Measurements from ENCODE around the gene LIX1L.
A peak's percentile ranks its signal among the peaks of the same experiment; 100 is the strongest.

LIX1L gene

DNA sequence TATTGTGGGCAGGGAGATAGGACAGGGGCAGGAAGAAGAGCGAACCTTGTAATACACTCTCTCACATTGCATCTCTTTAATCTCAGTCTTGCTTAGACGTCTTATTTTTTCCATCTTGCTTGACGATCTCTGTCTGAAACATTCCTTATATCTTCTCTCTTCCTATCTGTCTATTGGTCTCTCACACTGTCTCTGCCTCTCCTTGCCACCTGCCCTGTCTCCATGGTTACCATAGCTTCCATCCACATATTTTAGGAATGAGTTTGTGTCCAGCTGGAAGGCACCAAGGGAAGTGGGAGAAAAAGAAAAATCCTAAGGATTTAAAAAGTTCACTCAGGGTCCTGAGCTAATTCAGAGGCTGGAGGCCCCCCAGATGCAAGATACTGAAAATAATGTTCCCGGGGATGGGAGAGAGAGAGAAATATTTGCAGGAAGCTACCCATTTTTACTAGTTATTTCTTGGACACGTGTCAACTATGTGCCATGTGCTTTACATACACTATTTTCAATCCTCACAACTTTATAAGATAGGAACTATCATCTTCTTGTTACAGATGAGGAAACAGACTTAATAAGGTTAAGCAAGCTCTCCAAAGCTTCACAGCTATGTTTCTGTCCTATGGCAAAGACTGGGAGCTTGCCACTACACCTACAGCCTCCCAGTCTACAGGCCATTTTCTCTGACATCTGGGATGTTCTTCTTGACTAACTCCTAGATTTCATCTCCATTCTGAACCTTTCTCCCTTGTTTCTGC, 5.6 kb upstream of the LIX1L start:
- Histone ChIP-seq H3K9me3 (replicated peaks; ENCODE audit: insufficient read depth, low read length) (no peaks in the 10 kb centered on the region), H3K4me3 (ENCODE audit: low read length) (peak overlapping the region; percentile 76), H4K20me1 (ENCODE audit: insufficient read depth, low read length) (no peaks in the 10 kb centered on the region), H2AFZ (ENCODE audit: low read length) (no peak overlapping the region), H3K4me2 (ENCODE audit: low read depth, low read length) (peak overlapping the region; percentile 63), H3K9ac (ENCODE audit: low read length) (no peak overlapping the region), H3K9me2 (replicated peaks; ENCODE audit: insufficient read depth, low read length) (no peaks in the 10 kb centered on the region), H3K27me3 (replicated peaks; ENCODE audit: insufficient read depth, low read length) (peaks cover 53% of the 10 kb centered on the region), H3F3A (ENCODE audit: insufficient read depth, low read length) (peaks cover 12% of the 10 kb centered on the region; the same call in 1 of the 2 replicates), H3K36me3 (replicated peaks; ENCODE audit: insufficient read depth, low read length) (no peaks in the 10 kb centered on the region), H3K4me1 (ENCODE audit: low read length) (peaks cover 38% of the 10 kb centered on the region), H3K79me2 (ENCODE audit: low read length) (no peaks in the 10 kb centered on the region), H3K27ac (ENCODE audit: low read length) (no peak overlapping the region)
- TF ChIP-seq EZH2 (optimal IDR thresholded peaks at IDR 0.05; ENCODE audit: low read depth, low read length), result no peak
- no peak for TF ChIP-seq EZH2phosphoT487 (IDR thresholded peaks at IDR 0.05; ENCODE audit: low read length)
- TF ChIP-seq, protein P1, sequence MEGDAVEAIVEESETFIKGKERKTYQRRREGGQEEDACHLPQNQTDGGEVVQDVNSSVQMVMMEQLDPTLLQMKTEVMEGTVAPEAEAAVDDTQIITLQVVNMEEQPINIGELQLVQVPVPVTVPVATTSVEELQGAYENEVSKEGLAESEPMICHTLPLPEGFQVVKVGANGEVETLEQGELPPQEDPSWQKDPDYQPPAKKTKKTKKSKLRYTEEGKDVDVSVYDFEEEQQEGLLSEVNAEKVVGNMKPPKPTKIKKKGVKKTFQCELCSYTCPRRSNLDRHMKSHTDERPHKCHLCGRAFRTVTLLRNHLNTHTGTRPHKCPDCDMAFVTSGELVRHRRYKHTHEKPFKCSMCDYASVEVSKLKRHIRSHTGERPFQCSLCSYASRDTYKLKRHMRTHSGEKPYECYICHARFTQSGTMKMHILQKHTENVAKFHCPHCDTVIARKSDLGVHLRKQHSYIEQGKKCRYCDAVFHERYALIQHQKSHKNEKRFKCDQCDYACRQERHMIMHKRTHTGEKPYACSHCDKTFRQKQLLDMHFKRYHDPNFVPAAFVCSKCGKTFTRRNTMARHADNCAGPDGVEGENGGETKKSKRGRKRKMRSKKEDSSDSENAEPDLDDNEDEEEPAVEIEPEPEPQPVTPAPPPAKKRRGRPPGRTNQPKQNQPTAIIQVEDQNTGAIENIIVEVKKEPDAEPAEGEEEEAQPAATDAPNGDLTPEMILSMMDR (IDR thresholded peaks at IDR 0.05; ENCODE audit: low read length), result no peak
- no peak for DNase-seq

DNA sequence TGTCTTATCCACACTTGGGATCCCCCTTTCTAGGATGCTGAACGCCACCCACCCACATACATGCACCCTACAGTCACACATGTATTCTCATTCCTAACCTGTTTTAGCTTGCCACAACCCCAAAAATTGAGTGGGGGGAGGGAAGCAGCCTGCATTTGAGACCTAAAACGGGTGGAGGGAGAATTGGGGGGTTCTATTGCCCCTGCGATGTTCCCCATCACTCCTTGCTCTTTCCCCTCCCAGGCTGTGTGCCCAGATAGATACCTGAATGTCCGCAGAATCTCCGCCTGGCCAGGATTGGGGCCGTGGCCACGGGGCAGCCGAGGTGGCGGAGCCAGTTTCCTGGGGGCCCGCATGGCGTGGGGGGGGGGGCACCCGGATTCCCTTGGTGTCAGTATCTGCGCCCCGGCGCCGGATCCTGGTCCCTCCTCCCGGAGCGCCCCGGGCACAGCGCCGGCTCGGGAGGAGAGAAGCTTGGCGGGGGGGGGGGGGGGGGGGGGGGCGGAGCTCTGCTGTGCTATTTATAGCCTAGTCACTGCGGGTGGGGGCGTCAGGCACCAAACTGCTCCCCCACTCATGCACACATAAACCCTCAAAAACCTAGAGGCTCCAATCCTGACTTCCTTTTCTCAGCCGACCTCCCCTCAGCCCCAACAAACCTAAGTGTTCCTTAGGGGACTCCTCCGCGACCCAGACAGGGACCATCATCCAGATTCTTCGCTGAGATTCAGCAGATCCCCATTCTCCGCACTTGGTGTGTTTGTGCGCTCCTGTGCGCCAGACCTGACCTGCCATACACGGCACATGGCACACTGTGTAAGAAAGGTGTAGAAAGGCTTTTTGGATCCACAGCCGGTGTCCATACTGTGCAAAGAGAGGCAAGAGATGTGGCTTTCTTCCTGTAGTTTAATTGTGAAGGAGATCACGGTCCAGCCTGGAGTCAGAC, 4.6 kb upstream of the LIX1L start:
- Histone ChIP-seq H3K4me1 (ENCODE audit: low read length) (peaks cover 42% of the 10 kb centered on the region), H3K4me3 (ENCODE audit: low read length) (peak overlapping the region; percentile 56), H3K79me2 (ENCODE audit: low read length) (no peaks in the 10 kb centered on the region), H3K9me3 (replicated peaks; ENCODE audit: insufficient read depth, low read length) (no peaks in the 10 kb centered on the region), H4K20me1 (ENCODE audit: insufficient read depth, low read length) (no peaks in the 10 kb centered on the region), H3K9ac (ENCODE audit: low read length) (no peak overlapping the region), H3K27me3 (replicated peaks; ENCODE audit: insufficient read depth, low read length) (peaks cover 53% of the 10 kb centered on the region), H2AFZ (ENCODE audit: low read length) (peak overlapping the region; percentile 52; the same call in 1 of the 2 replicates), H3F3A (ENCODE audit: insufficient read depth, low read length) (peaks cover 12% of the 10 kb centered on the region; the same call in 1 of the 2 replicates), H3K9me2 (replicated peaks; ENCODE audit: insufficient read depth, low read length) (no peaks in the 10 kb centered on the region), H3K27ac (ENCODE audit: low read length) (no peak overlapping the region), H3K36me3 (replicated peaks; ENCODE audit: insufficient read depth, low read length) (no peaks in the 10 kb centered on the region), H3K4me2 (ENCODE audit: low read depth, low read length) (peak overlapping the region; percentile 88)
- TF ChIP-seq EZH2phosphoT487 (IDR thresholded peaks at IDR 0.05; ENCODE audit: low read length) (no peak), EZH2 (optimal IDR thresholded peaks at IDR 0.05; ENCODE audit: low read depth, low read length) (no peak)
- TF ChIP-seq, protein P1 (IDR thresholded peaks at IDR 0.05; ENCODE audit: low read length), result no peak
- DNase-seq, result no peak

DNA sequence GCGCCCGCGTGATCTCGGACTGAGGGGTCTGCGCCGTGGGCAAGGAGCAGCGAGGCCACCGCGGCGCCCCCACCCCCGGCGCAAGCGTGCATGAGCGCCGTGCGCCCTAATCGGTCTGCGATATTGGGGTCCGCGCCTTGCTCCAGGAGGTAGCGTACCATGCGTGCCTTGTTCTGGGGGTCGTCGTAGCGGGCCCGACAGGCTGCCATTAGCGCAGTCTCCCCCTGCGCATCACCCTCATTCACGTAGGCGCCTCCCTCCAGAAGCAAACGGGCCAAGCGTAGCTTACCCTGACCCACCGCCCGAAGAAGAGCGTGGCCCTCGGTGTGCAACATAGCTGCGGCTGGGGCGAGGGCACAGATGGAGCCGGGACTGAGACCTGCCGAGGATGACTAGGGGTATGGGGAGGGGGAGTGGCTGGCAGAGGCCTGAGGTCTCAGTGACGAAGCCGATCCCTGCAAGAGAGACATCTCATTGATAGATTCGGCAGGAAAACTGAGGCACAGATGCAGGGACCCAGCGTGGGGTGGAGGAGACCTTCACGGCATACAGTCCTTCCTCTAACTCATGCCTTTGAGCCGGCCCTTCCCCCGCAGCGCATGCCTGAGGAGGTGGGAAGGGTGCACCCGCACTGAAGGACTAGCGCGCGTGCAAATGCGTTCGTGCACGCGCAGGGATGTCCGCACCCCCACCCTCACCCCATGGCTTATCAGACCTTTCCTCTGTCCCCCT, 3.8 kb upstream of the LIX1L start:
- H3K9ac ChIP-seq (ENCODE audit: low read length), result no peak overlapping the region
- H3K4me2 ChIP-seq (ENCODE audit: low read depth, low read length), result peak overlapping the region; percentile 88
- H2AFZ ChIP-seq (ENCODE audit: low read length), result peak overlapping the region; percentile 52
- H3K4me3 ChIP-seq (ENCODE audit: low read length), result peak overlapping the region; percentile 56
- H3K79me2 ChIP-seq (ENCODE audit: low read length), result no peaks in the 10 kb centered on the region
- TF ChIP-seq EZH2phosphoT487 (IDR thresholded peaks at IDR 0.05; ENCODE audit: low read length) (no peak), EZH2 (optimal IDR thresholded peaks at IDR 0.05; ENCODE audit: low read depth, low read length) (peak; percentile 95)
- peaks cover 62% of the 10 kb centered on the region for H3K27me3 ChIP-seq (replicated peaks; ENCODE audit: insufficient read depth, low read length)
- H3K27ac ChIP-seq (ENCODE audit: low read length), result no peak overlapping the region
- no peaks in the 10 kb centered on the region for H3K9me2 ChIP-seq (replicated peaks; ENCODE audit: insufficient read depth, low read length)
- no peaks in the 10 kb centered on the region for H3K9me3 ChIP-seq (replicated peaks; ENCODE audit: insufficient read depth, low read length)
- H3K4me1 ChIP-seq (ENCODE audit: low read length), result peaks cover 50% of the 10 kb centered on the region
- H3F3A ChIP-seq (ENCODE audit: insufficient read depth, low read length), result peaks cover 19% of the 10 kb centered on the region; the same call in 1 of the 2 replicates
- no peaks in the 10 kb centered on the region for H4K20me1 ChIP-seq (ENCODE audit: insufficient read depth, low read length)
- no peaks in the 10 kb centered on the region for H3K36me3 ChIP-seq (replicated peaks; ENCODE audit: insufficient read depth, low read length)
- no peak for DNase-seq

Measured in MM.1S (cell line).